ENCODE measurements around the gene CCDC71. TPM values are rescaled to one million over a fixed set of nuclear protein-coding genes. Genes with fewer than 3 reads are reported as not detected.

CCDC71 gene
- total RNA-seq, 1 donor from 2014 or later: 21.6 TPM

- DNase-seq (ENCODE audit: low spot score): no peak
Measured at GRCh38 chr3:49170744-49171118, 4.6 kb upstream of the CCDC71 start.

DNA sequence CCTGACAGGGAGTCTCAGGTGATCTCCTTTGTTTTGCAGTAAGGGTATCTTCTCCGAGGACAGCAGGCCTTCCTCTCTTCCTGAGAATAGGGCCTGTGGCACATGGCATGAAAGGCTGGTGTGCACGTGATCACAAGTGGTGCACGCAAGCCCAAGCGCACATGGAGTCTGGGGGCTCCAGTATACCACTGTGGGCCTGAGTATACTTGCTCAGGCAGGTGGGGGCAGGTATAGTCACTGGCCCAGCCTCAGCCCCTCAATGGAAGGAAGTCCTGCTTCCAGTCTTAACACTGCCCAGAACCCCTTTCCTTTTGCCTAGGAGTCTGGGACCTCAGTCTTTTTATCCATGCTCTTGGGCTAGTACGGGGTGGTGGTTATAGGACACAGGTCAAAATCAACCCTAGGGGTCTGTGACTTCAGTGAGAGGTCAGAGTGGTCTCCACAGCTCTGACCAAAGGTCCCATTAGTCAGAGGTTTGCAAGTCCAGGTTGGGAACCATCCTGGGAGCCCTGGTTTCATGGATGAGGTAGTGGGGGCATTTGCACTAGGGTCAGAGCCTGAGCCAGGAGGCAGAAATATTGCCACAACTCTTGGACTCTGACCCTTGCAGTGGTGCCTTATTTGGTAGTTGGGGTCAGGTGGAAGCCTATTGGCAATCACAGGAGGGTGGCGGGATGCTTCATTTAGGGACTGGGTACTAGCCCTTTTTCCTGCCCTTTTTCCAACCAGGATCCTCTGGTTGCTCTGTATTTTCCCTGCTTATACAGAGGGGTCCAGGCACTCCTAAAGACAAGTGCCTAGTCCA lies 823 bp upstream of the CCDC71 start:
- no peak for DNase-seq (ENCODE audit: low spot score)

DNA sequence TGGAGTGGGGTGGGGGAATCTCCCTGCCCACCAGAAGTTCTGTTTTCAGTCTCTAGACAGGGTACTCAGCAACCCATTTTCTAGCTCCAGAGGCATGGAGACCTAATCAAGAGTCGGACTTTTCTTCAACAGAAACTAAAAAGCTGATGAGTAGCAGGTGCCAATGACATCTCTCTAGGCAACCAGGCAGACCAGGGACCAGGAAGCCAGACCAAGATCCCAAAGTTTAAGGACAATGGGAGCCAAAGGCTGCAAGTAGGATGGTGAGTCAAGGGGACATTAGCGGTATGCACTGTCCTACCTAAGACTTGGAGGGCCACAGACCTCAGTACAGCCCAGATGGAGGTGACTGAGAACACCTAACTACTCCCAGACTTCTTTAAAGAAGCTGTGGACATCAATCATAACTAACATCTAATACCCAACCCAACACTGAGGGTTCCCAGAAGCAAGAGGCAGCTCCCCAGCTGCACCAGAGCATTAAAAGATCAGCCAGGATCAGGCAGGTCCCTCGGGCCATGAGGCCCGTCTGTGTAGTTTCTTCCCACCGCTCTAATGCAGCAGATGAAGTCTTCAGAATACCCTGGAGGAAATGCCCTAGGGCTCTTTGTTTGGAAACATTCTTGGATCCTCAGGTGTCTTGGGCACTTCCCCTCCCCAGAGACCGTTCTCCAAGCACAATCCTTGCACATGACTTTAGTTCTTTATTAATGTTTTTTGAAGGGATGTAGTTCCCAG lies 979 bp downstream of the CCDC71 start:
- no peak for DNase-seq (ENCODE audit: low spot score)

GRCh38 chr3:49163609-49164008 lies 2.5 kb downstream of the CCDC71 start:
- DNase-seq (ENCODE audit: low spot score): no peak

GRCh38 chr3:49162751-49163419 lies 3.2 kb downstream of the CCDC71 start:
- no peak for DNase-seq (ENCODE audit: low spot score)

- no peak for DNase-seq (ENCODE audit: low spot score)
Measured at GRCh38 chr3:49161808-49162530, 4.2 kb downstream of the CCDC71 start.

- no peak for DNase-seq (ENCODE audit: low spot score)
Measured at GRCh38 chr3:49161197-49161596, 4.9 kb downstream of the CCDC71 start.

- no peak for DNase-seq (ENCODE audit: low spot score)
Measured at GRCh38 chr3:49158792-49159191, 7.3 kb downstream of the CCDC71 start.

DNA sequence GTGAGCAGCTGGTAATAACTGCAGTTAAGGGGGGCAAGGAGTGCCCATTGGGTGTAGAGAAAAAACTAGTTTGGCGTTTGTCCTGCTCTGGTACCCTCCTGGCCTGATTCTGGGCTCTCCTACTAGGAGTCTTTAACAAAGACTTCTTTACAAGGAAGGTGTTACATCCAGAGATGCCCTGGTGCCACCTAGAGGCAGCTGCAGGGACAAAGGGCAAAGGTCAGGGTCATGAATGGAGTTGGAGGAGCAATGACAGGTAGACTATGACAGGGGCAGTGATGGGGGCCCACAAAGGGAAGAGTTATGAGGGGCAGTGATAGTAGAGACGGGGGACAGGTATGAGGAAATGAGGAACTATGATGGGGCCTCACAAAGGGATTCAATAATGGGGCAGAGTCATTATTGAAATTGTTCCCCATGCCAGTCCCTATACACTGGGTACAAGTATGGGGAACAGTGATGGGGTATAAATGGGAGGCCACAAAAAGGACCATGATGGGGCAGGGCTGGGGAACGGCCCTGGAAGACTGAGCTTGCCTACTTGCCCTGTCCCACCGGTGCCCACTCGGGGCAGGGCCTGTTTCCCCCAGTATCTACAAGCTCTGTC lies 7.9 kb downstream of the CCDC71 start:
- DNase-seq (ENCODE audit: low spot score): peak; percentile 56

GRCh38 chr3:49157289-49157688 lies 8.8 kb downstream of the CCDC71 start:
- DNase-seq (ENCODE audit: low spot score): no peak

GRCh38 chr3:49153349-49153912 lies 12.7 kb downstream of the CCDC71 start:
- DNase-seq (ENCODE audit: low spot score): no peak

DNA sequence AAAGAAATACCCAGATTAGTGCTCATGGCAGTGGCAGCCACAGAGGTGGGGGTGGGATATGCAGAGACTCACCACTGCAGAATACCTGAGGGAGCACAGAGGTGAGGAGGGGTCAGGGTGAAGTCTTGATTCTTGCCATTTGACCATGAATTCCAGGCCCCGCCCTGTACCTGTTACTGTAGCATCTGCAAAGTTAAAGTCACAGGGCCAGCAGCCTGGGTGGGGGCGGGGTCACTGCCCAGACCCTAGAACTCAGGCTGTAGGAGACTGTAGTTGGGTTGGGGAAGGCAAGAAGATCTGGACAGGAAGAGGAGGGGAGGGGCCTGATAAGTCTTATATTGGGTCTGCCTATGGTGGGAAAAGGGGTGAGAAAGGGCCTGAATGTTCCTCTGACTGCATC lies 14.5 kb downstream of the CCDC71 start:
- no peak for DNase-seq (ENCODE audit: low spot score)

DNA sequence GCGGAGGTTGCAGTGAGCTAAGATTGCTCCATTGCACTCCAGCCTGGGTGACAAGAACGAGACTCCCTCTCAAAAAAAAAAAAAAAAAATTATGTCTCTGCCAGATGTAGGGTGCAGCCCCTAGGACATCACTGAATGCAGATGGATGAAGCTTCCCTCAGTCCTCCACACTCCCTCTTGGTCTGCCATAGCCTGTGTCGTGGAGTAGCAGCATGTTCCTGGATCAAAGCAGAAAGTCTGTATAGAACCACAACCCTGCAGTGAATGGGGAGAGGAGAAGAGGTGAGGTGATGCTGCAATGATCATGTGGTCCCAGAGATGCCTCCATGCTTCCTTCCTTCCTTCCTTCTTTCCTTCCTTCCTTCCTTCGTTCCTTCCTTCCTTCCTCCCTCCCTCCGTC lies 18.0 kb downstream of the CCDC71 start:
- no peak for DNase-seq (ENCODE audit: low spot score)

DNA sequence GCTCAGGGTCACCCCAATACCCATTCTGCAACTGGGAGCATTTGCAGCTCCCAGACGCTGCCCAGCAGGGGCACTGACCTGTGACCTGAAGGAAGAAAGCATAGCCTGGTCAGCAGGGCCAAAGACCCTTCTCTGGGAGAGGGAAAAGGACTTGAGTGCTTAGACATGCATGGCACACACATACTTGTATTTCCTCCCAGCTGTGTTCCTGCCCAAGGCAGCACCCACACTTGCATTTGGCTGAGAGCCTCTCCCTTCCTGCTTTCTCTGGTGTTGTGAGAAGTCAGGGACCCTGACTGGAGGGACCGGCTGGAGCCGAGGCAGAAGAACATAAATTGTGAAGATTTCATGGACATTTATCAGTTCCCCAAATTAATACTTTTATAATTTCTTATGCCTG lies 26.1 kb downstream of the CCDC71 start:
- DNase-seq (ENCODE audit: low spot score): no peak

- DNase-seq (ENCODE audit: low spot score): no peak
Measured at GRCh38 chr3:49135499-49135898, 30.6 kb downstream of the CCDC71 start.

GRCh38 chr3:49134471-49135265 lies 31.5 kb downstream of the CCDC71 start:
- no peak for DNase-seq (ENCODE audit: low spot score)

- DNase-seq (ENCODE audit: low spot score): peak; percentile 89
Measured at GRCh38 chr3:49133226-49133951, 32.7 kb downstream of the CCDC71 start.

- DNase-seq (ENCODE audit: low spot score): peak; percentile 78
Measured at GRCh38 chr3:49132437-49133225, 33.5 kb downstream of the CCDC71 start, which contains the start of gene LAMB2. TSS of gene LAMB2 (minus strand) at chr3:49133050. CDS start at chr3:49132867, 183 bp downstream.

DNA sequence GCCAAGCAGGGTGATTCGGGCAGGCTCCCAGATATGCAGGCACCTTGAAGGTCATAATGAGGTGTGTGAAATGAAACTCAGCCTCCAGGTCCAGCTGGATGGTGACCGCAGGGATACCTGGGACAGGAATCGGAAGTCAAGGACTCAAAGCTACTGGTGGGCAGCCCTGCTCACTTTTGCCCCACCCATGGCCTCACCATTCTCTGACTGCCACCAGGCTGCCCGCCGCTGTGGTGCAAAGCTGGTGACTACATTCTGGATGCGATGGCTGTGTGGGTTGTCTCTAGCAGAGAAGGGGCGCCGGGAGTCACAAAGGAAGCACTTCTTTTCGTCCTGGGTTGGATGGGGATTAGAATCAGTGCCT lies 34.1 kb downstream of the CCDC71 start:
- DNase-seq (ENCODE audit: low spot score): no peak

Measured in mucosa of gallbladder (tissue), 1 donor.